GM19452 (cell line): ENCODE measurements around the gene STK26.
"Not testable (repeated sequence)": the region's sequence is repeated elsewhere in the genome, so short reads cannot be mapped to it uniquely, and the experiment has no call there.

Experiments
- ATAC-seq: cut with Tn5 transposase; IDR thresholded peaks from one replicate; pipeline ENCODE4 v1.9.1; 2021; ENCODE audit not compliant: unreplicated experiment

Gene STK26

GRCh38 chrX:132034648-132035047, 11.5 kb downstream of the STK26 start:
- no peak for ATAC-seq

DNA sequence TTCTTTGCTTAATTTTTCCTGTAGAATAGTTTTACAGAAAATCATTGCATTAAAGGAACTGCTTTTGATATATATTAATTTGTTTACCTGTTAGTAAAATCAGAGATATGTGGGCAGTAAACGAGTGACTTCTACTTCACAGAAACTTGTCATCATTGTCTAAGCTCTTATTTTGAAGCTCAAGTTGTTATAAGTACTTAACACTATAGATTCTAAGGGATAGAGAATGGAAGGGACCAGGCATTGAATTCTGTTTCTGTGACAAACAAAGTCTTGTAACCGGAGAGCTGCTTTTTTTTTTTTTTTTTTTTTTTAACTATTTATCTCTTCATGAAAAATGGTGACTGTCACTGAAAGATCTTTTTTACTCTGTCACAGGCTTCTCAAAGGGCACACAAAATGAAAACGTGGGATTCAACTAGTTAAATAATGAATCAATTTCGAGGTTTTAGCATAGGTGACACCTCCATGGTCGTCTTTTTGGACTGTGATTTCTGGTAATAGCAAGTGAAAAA, 14.4 kb downstream of the STK26 start:
- no peak for ATAC-seq

- no peak for ATAC-seq
Observed at GRCh38 chrX:132040066-132040465, 17.0 kb downstream of the STK26 start.

DNA sequence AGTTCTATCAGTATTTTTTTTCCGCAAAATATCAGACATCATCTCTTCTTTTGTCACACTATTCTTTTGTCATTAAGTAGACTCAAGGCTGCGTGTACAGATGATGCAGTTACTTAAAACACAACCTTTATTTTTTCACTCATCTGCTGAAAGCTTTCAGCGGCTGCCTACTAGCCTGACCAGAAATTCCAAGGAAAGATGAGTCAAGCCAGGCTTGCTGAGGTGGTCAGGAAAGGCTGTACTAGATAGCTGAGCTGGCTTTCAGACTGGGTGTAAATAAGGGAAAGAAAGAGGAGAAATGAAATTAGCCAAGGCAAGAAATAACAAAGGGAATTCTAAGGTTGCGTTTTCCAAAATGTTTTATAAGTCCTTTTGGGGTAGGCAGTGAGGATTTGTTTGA, 17.9 kb downstream of the STK26 start:
- no peak for ATAC-seq

DNA sequence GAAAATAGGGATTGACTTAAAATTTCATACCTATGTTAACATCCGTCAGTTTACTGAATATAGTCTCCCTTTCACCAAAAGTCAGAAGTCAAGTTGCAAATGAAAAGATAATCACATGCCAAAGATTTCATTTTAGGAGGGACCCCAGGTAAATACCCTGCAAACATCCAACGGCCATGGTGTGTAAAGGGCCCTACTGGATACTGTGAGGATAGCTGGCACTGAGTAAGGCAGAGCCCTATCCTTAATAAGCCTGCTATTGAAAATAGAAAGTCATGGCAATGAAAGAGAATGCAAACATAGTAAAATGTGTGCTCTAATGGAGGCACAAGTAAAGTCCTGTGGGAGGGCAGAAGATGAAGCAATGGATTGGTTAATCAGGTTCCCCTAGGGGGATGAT, 20.9 kb downstream of the STK26 start:
- no peak for ATAC-seq

GRCh38 chrX:132044953-132045352, 21.9 kb downstream of the STK26 start:
- ATAC-seq = no peak

DNA sequence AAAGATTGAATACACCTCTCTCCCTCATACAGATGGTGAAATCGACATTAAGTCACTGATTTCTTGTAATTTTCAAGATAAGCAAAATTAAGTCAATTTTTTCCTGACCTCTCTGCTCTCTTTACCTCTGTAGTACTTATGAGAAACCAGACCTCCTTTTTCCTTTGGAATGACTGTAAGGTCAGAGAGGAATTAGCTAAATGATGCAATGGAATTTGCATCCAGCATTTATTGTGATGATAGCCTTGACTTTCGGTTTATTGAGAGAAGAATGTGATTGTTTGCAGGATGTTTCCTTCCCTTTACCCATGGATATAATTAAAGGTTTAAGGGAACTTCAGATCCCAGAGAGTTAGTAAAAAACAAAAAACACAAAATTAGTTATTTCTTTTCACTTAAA, 22.4 kb downstream of the STK26 start:
- ATAC-seq = no peak

GRCh38 chrX:132046533-132046932, 23.4 kb downstream of the STK26 start:
- ATAC-seq = no peak

DNA sequence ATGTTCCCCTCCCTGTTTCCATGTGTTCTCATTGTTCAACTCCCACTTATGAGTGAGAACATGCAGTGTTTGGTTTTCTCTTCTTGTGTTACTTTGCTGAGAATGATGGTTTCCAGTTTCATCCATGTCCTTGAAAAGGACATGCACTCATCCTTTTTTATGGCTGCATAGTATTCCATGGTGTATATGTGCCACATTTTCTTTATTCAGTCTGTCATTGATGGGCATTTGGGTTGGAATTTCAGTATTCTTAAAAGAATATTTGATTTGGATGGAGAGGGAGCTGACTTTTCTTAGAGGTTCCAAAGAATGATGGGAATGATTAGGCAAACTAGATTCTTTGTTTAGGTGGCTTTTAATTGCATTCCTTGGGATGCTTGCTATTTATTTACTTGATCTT, 28.7 kb downstream of the STK26 start:
- not testable (repeated sequence) for ATAC-seq

GRCh38 chrX:132058050-132058449, 34.9 kb downstream of the STK26 start:
- ATAC-seq = no peak

GRCh38 chrX:132058975-132059374, 35.9 kb downstream of the STK26 start:
- ATAC-seq = no peak

DNA sequence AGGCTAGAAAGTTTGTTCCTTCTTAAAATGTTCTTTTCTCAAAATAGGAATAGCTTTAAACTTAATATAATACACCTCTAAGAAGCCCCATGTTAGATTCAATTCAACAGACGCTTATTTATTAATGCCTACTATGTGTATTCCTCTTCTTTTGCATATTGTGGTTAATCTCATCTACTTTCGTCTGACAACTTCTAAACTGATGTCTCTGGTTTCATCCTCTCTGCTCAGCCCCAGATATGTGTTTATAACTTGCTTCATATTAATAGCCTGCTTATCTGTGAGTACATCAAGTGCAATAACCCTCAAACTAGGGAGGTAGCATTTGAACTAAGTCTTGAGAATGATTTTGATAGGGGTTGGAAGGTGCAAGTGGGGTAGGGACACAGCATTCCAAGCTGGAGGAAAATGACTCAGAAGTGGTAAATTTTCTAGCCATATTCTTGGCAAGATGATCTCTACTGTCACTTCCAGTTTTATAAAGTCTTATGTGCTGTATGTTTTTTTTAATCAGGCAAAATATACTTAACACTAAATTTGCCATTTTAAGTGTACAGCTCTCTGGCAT, 37.0 kb downstream of the STK26 start:
- no peak for ATAC-seq

DNA sequence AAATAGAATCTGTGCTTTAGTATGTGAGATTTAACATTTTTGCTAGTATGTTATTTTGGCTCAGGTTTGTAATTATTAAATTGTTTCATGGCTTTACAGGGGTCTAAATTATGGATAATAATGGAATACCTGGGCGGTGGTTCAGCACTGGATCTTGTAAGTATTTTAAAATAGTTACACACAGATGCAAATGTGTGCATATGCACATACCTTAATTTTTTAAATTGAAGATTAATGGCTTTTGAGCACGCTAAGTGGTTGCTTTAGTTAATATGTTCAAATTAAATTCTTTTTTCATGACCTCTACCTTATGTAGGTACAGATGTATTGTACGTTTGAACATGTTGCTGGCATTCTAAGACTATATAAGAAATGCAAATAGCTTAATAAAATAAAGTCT, 40.2 kb downstream of the STK26 start:
- ATAC-seq = no peak

DNA sequence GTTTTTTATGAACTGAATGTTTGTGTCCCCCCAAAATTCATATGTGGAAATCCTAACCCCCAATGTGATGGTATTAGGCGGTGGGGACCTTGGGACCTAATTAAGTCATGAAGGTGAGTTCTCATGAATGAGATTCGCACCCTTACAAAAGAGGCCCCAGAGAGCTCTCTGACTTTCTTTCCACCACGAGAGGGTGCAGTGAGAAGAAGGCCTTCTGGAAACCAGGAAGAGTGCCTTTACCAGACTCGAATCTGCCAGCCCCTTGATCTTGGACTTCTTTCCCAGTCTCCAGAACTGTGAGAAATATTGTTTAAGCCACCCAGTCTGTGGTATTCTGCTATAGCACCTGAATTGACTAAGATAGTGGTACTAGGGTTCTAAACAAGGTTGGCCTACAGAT, 40.8 kb downstream of the STK26 start:
- ATAC-seq = no peak

DNA sequence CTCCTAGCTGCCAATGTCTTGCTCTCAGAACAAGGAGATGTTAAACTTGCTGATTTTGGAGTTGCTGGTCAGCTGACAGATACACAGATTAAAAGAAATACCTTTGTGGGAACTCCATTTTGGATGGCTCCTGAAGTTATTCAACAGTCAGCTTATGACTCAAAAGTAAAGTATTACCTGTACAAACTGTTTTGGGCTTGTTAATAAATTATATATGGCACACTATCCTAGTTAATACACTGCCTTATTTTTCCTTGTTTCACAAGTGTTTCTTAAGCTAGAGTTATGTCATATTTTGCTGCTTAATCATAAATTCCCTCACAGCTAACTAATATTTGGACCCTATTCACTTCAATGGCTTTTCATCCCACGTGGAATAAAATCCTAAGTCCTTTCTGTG, 45.3 kb downstream of the STK26 start:
- ATAC-seq = no peak

GRCh38 chrX:132071254-132071653, 48.2 kb downstream of the STK26 start:
- ATAC-seq = no peak

GRCh38 chrX:132077414-132077813, 54.3 kb downstream of the STK26 start:
- ATAC-seq = no peak

DNA sequence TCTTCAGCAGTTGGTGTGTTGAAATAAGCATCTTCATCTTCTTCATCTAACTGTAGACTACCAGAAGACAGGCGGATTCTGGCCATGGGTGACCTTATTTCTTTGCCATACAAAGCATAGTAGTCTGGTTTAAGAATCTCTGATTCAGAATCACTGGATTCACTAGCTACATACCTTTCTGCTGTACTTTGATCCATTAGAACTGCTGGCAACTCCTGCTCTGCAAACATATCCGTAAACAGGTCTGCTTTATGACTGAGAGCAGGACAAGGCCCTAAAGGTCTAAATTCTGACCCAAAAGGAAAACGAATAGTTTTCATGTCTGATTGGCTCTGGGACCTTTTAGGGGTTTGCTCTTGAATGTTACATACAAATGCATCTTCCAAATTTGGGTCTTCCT, 54.8 kb downstream of the STK26 start:
- no peak for ATAC-seq

- ATAC-seq = no peak
Observed at GRCh38 chrX:132085786-132086185, 62.7 kb downstream of the STK26 start.

GRCh38 chrX:132086672-132087071, 63.6 kb downstream of the STK26 start:
- no peak for ATAC-seq

DNA sequence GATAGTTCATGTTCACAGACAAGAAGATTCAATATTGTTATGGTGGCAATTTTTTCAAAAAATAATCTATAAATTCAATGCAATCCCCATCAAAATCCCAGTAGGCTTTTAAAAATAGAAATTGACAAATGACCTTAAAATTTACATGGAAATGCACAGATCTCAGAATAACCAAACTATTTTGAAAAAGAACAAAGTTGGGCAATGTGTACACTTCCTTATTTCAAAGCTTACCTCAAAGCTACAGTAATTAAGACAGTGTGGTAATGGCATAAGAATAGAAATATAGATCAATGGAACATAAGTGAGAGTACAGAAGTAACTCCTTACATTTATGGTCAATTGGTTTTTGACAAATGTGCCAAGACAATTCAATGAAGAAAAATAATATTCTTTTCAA, 65.8 kb downstream of the STK26 start:
- no peak for ATAC-seq

DNA sequence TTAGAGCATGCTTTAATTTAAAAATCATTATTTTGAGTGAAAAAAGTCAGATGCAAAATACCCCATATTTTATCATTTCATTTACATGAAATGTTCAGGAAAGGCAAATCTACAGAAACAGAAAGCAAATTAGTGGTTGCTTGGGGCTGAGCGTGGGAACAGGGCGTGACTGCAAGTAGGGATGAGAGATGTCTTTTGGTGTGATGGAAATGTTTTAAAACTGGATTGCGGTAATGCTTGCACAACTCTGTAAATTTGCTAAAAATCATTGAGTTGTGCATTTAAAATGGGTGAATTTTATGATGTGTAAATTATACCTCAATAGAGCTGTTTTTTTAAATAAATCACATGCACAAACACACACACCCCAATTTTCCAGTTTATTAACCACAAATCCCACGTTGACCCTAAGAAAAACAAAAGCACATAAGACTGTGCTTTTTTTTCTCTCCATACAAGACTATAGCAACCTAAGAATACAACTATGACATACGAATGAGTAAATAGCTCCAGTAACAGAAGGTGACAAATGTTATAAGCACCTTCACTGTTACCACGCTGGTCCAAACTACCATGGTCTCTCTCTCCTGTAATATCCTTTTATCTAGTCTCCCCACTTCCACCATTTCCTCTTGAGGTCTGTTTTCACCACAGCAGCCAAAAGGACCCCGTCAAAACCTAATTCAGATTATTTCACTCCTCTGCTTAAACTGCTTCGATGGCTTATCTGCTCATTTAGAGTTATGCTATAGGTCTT, 67.5 kb downstream of the STK26 start:
- ATAC-seq = no peak
